HFFc6 (cell line): ENCODE data around the gene MTMR3. TPM values are rescaled to one million over a fixed set of nuclear protein-coding genes. Genes with fewer than 3 reads are reported as not detected.

Experiments used
- DNase-seq: peaks from one replicate; pipeline ENCODE4 v3.0.0-alpha.2; 2018
- H3K27ac Mint-ChIP-seq: 2 replicates; pipeline ENCODE4 v1.8.0; 2020; ENCODE audit warnings: mild to moderate bottlenecking, mixed read lengths
- H3K27me3 Mint-ChIP-seq: 2 replicates; pipeline ENCODE4 v1.8.0; 2021; ENCODE audit warnings: mild to moderate bottlenecking, moderate library complexity, mixed read lengths; ENCODE audit not compliant: insufficient read depth
- H3K36me3 Mint-ChIP-seq: 2 replicates; pipeline ENCODE4 v1.8.0; 2021; ENCODE audit warnings: low read depth, mixed read lengths
- H3K4me1 Mint-ChIP-seq: 2 replicates; pipeline ENCODE4 v1.8.0; 2020; ENCODE audit warnings: low read depth, mixed read lengths
- H3K4me3 Mint-ChIP-seq: 2 replicates; pipeline ENCODE4 v1.8.0; 2020; ENCODE audit warnings: mild to moderate bottlenecking, moderate library complexity, mixed read lengths
- H3K9me3 Mint-ChIP-seq: 2 replicates; pipeline ENCODE4 v1.8.0; 2020; ENCODE audit warnings: mild to moderate bottlenecking, mixed read lengths
- CTCF ChIP-seq: fragments of 200-600 bp; sonication (generic); IDR thresholded peaks from 2 replicates; pipeline ENCODE4 v1.5.0; 2021; ENCODE audit warnings: antibody characterized with exemption, mild to moderate bottlenecking
- total RNA-seq, 6 experiments: library from RNA; stranded (reverse); fragmentation: NEBNext Ultra II Directional; extraction: Animal tissue kit (Norgen Biotek cat#: 25700); gene quantifications; 2 replicates in 1 of 6; 3 replicates in 5 of 6; pipeline ENCODE4 v1.2.3, GENCODE V29; 2021

MTMR3 gene
- total RNA-seq, 6 experiments from 2014 or later, result 19.0 to 27.0 (median 21.7) TPM

- no peak for TF ChIP-seq CTCF
- Mint-ChIP-seq H3K4me1 (peaks cover 8% of the 10 kb centered on the region), H3K4me3 (no peak overlapping the region), H3K27ac (no peak overlapping the region), H3K27me3 (peaks cover 7% of the 10 kb centered on the region), H3K9me3 (no peaks in the 10 kb centered on the region), H3K36me3 (no peaks in the 10 kb centered on the region)
- DNase-seq, result no peak
These were observed 10.7 kb upstream of the MTMR3 start for GRCh38 chr22:29872144-29872893.

DNA sequence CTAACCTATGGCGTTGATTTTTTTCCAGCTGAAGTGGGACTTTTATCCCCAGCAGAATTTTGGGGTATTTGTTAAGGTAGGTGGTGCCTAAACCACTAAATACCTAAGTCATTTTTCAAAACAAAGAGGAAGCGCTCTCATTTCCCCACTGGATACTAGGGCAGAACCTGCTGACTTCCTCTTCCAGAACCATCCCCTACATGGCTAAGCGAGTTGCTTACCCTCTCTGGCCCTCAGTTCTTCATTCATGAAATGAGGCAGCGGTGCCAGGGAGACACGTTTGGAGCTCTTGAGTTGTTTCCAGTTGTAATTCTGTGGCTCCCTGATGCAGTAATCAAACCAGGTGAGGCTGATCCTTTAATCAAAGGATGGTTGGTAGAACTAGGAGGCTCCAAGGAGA, 10.0 kb upstream of the MTMR3 start:
- Mint-ChIP-seq H3K4me1 (peaks cover 13% of the 10 kb centered on the region), H3K9me3 (no peaks in the 10 kb centered on the region), H3K36me3 (no peaks in the 10 kb centered on the region), H3K4me3 (no peak overlapping the region), H3K27ac (no peak overlapping the region), H3K27me3 (peaks cover 7% of the 10 kb centered on the region)
- DNase-seq, result no peak
- no peak for TF ChIP-seq CTCF

DNA sequence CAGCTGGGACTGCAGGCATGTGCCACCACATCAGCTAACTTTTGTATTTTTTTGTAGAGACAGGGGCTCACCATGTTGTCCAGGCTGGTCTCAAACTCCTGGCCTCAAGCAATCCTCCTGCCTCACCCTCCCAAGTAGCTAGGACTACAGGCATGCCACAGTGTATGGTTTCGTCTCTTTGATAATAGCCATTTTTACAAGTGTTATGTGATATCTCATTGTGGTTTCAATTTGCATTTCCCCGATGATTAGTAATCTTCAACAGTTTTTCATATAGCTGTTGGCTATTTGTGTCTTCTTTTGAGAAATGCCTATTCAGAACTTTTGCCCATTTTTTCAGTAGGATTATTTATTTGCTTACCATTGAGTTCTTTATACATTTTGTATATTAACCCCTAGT, 9.0 kb upstream of the MTMR3 start:
- H3K4me1 Mint-ChIP-seq, result peaks cover 13% of the 10 kb centered on the region
- no peaks in the 10 kb centered on the region for H3K36me3 Mint-ChIP-seq
- no peak for DNase-seq
- no peak overlapping the region for H3K4me3 Mint-ChIP-seq
- no peaks in the 10 kb centered on the region for H3K9me3 Mint-ChIP-seq
- TF ChIP-seq CTCF, result no peak
- H3K27me3 Mint-ChIP-seq, result peaks cover 7% of the 10 kb centered on the region
- H3K27ac Mint-ChIP-seq, result no peak overlapping the region

DNA sequence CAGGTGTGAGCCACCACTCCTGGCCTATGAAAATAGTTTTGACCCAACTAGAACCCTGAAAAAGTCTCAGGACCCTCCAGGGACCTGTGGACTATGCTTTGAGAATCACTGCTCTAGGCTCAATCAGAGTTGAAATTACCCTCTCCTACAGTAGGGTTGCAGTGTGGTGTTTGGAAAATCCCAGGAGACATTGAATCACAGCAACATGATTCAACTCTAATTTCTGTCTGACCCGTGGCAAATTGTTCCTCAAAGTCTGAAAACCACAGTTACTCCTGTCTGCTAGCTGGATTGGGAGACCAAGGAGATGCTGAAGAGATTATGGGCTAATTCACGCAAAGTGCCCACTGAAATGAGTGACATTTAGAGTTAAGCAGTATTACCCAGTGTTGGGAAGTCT, 5.4 kb upstream of the MTMR3 start:
- Mint-ChIP-seq H3K27me3 (peaks cover 7% of the 10 kb centered on the region), H3K4me3 (no peak overlapping the region), H3K9me3 (no peaks in the 10 kb centered on the region), H3K27ac (no peak overlapping the region), H3K36me3 (no peaks in the 10 kb centered on the region), H3K4me1 (peaks cover 7% of the 10 kb centered on the region)
- peak; percentile 6 for DNase-seq
- TF ChIP-seq CTCF, result no peak

- H3K9me3 Mint-ChIP-seq, result no peaks in the 10 kb centered on the region
- peaks cover 14% of the 10 kb centered on the region for H3K4me1 Mint-ChIP-seq
These were observed 3.2 kb upstream of the MTMR3 start for GRCh38 chr22:29879753-29880152.

More at GRCh38 chr22:29879753-29880152, 3.2 kb upstream of the MTMR3 start:
- Mint-ChIP-seq H3K27ac (no peak overlapping the region), H3K27me3 (peaks cover 7% of the 10 kb centered on the region), H3K4me3 (no peak overlapping the region), H3K36me3 (peaks cover 11% of the 10 kb centered on the region)
- TF ChIP-seq CTCF, result no peak
- DNase-seq, result no peak
